Spleen (tissue), 11 donors: ENCODE results near the gene OXER1. TPM values are rescaled to one million over a fixed set of nuclear protein-coding genes. Genes with fewer than 3 reads are reported as not detected.

ENCODE experiments used
- DNase-seq: peaks from one replicate; pipeline ENCODE4 v3.0.0-alpha.2; 2020
- H3K27ac ChIP-seq, 8 donors: fragments of 200-600 bp; sonication (generic) in 7 of 8; 1 replicate in 4 of 8; 2 replicates in 4 of 8; pipeline versions ENCODE4 v1.5.0 to v1.8.0; 2016 to 2021; ENCODE audit warnings: inconsistent platforms in 4 of 8, mild to moderate bottlenecking in 4 of 8, moderate library complexity in 1 of 8
- H3K27me3 ChIP-seq, 7 donors: fragments of 200-600 bp; sonication (generic) in 6 of 7; replicated peaks in 1 of 7; 1 replicate in 4 of 7; 2 replicates in 3 of 7; pipeline versions ENCODE4 v1.5.0 to v1.8.0; 2016 to 2021; ENCODE audit warnings: inconsistent platforms in 3 of 7, mild to moderate bottlenecking in 1 of 7
- H3K36me3 ChIP-seq, 6 donors: fragments of 200-600 bp; sonication (generic) in 5 of 6; 1 replicate in 4 of 6; 2 replicates in 2 of 6; pipeline versions ENCODE4 v1.5.0 to v1.8.0; 2016 to 2021; ENCODE audit warnings: inconsistent platforms in 2 of 6
- H3K4me1 ChIP-seq, 6 donors: fragments of 200-600 bp; sonication (generic) in 5 of 6; 1 replicate in 3 of 6; 2 replicates in 3 of 6; pipeline versions ENCODE4 v1.5.0 to v1.8.0; 2016 to 2021; ENCODE audit warnings: inconsistent platforms in 3 of 6
- H3K4me3 ChIP-seq, 8 donors: fragments of 200-600 bp; sonication (generic) in 7 of 8; 1 replicate in 4 of 8; 2 replicates in 4 of 8; pipeline versions ENCODE4 v1.5.0 to v1.8.0; 2016 to 2021; ENCODE audit warnings: inconsistent platforms in 4 of 8, mild to moderate bottlenecking in 4 of 8, moderate library complexity in 2 of 8
- H3K9me3 ChIP-seq, 8 donors: fragments of 200-600 bp; sonication (generic) in 7 of 8; 1 replicate in 4 of 8; 2 replicates in 4 of 8; pipeline versions ENCODE4 v1.5.0 to v1.8.0; 2016 to 2021; ENCODE audit warnings: inconsistent platforms in 4 of 8
- POLR2A ChIP-seq, 3 donors: fragments of 450-650 bp; IDR thresholded peaks; one replicate each; pipeline ENCODE4 v1.5.1; 2017; ENCODE audit warnings: antibody characterized with exemption in 3 of 3, mild to moderate bottlenecking in 1 of 3
- POLR2AphosphoS5 ChIP-seq, 3 donors: sonication (generic); formaldehyde crosslinking; IDR thresholded peaks; one replicate each; pipeline ENCODE4 v1.5.1; 2017; ENCODE audit warnings: antibody characterized with exemption in 3 of 3
- WGBS, 5 donors: extraction: QIAGEN DNeasy Blood & Tissue Kit in 3 of 5; methylation state at CpG; one replicate each; pipeline versions ENCODE4 v1.1.5 to v1.1.7; 2013 to 2018; 5-methylcytosine and 5-hydroxymethylcytosine counted together
- intact Hi-C: fragments of 100-400 bp; cut with DNase I; formaldehyde crosslinking; loops from one replicate; pipeline ENCODE4 v1.15.0; 2023; ENCODE audit warnings: low total_unique reads
- polyA plus RNA-seq, 3 donors: library from polyadenylated mRNA; stranded (reverse); fragments of 200-250 nt; gene quantifications; one replicate each; pipeline ENCODE4 v1.2.1, GENCODE V29; 2013
- total RNA-seq, 7 donors: library from RNA; depleted of rRNA in 3 of 7; stranded (reverse); fragments of >200 nt in 3 of 7; fragmentation: NEBNext Ultra II Directional in 4 of 7; extraction: Animal tissue kit (Norgen Biotek cat#: 25700) in 4 of 7; gene quantifications; one replicate each; pipeline versions ENCODE4 v1.1.0 to v1.2.1, GENCODE V29; 2016 to 2021
- TF ChIP-seq, protein P1 (sequence below), 11 experiments: fragments of 200-600 bp in 7 of 11; fragments of 450-650 bp in 4 of 11; sonication (generic) in 4 of 11; IDR thresholded peaks in 8 of 11; conservative IDR thresholded peaks in 3 of 11; 1 replicate in 7 of 11; 2 replicates in 4 of 11; pipeline versions ENCODE4 v1.4.0 to v1.8.0; 2016 to 2021; ENCODE audit warnings: antibody characterized with exemption in 11 of 11, inconsistent platforms in 4 of 11, mild to moderate bottlenecking in 1 of 11
- donor health status: healthy with polysubstance abuse.
- donor health status: DM: no; HTN: no; CAD: no; lungs with moderate emphysema.
- donor health status: DM: no; HTN: no; CAD: no.
- donor health status: Bipolar disorder and iron deficiency.
- donor health status: healthy.
- donor health status: DM: no; HTN: no; CAD: no.
- donor health status: DM: yes; HTN: yes; CAD: no.

OXER1 gene
- total and polyA plus RNA-seq, 10 donors: 1.3 to 6.3 (median 3.3) TPM

DNA sequence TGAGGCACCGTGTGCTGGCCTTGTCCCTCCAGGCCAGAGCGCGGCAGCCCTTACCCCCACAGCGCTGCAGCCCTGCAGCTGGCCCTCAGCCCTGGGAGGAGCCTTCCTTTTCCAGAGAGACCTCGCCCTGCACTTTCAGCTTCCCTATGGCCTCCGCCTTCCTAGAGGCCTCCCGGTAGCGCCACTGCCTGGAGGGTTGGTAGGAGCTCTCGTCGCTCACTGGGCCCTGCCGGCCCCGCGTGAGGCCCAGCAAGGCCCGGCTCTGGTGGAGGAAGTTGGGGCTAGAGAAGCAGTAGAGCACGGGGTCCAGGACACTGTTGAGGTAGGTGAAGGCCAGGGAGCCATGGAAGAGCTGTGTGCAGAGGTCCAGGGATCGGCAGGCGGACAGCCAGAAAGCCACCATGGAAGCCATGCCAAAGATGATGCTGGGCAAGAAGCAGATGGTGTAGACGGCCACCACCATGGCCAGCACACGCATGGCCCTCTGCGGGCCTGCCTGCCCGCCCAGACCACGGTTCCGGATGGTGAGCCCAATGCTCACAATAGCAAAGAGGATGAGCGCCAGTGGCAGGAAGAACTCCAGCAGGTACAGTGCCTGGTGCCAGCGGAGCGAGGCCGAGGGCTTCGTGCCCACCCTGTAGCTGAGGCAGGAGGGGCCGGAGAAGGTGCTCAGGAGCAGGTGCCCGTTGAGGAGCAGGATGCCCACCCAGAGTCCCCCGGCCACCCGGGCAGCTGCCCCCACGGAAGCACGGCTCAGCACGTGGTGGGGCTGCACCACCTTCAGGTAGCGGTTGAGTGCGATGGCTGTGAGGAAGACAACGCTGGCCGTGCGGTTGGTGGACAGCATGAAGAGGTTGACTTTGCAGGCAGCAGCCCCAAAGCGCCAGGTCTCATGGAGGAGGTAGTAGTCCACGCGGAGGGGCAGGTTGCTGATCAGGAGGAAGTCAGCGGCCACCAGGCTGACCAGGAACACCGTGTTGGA, 821 bp downstream of the OXER1 start:
- H3K27me3 ChIP-seq: no peaks in the 10 kb centered on the region
- H3K4me1 ChIP-seq: peaks cover 0 to 33% (median 0%) of the 10 kb centered on the region in 6 donors
- peak overlapping the region in 4 of 8 donors; percentile 33 to 82 (median 66) for H3K27ac ChIP-seq
- intact Hi-C loops: no loop called here
- peak; percentile 79 for DNase-seq
- TF ChIP-seq POLR2A (IDR thresholded peaks at IDR 0.05): no peak
- TF ChIP-seq, protein P1, sequence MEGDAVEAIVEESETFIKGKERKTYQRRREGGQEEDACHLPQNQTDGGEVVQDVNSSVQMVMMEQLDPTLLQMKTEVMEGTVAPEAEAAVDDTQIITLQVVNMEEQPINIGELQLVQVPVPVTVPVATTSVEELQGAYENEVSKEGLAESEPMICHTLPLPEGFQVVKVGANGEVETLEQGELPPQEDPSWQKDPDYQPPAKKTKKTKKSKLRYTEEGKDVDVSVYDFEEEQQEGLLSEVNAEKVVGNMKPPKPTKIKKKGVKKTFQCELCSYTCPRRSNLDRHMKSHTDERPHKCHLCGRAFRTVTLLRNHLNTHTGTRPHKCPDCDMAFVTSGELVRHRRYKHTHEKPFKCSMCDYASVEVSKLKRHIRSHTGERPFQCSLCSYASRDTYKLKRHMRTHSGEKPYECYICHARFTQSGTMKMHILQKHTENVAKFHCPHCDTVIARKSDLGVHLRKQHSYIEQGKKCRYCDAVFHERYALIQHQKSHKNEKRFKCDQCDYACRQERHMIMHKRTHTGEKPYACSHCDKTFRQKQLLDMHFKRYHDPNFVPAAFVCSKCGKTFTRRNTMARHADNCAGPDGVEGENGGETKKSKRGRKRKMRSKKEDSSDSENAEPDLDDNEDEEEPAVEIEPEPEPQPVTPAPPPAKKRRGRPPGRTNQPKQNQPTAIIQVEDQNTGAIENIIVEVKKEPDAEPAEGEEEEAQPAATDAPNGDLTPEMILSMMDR (IDR thresholded peaks at IDR 0.05 in 8 of 11, conservative IDR thresholded peaks at IDR 0.05 in 3 of 11): no peak
- no peak for TF ChIP-seq POLR2AphosphoS5 (IDR thresholded peaks at IDR 0.05)
- H3K9me3 ChIP-seq: no peaks in the 10 kb centered on the region
- peaks cover 0 to 12% (median 0%) of the 10 kb centered on the region in 6 donors for H3K36me3 ChIP-seq
- peak overlapping the region in 2 of 8 donors; percentile 6 to 7 for H3K4me3 ChIP-seq
- 92 to 96% (median 93%) methylated on average over 34 to 45 of the region's 45 CpGs for WGBS, 5 donors

DNA sequence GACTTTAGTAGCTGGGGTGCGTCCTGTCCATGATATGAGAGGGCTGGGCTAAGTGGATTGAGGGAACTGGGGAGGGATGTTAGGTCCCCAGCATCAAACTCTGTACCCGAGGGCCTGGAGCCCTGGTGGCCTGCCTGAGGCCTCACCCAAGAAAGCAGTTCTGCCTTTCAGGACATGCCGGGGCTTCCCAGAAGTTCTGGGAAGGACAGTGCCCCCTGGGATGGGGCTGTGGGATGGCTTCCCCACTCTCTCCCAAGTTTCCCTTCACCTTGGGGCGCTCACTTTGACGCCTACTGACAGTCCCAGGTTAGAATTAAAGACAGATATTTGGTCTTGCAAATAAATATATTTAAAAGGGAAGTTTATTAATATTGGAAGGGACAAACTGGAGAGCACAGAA, 1.8 kb downstream of the OXER1 start:
- TF ChIP-seq, protein P1 (IDR thresholded peaks at IDR 0.05 in 8 of 11, conservative IDR thresholded peaks at IDR 0.05 in 3 of 11): no peak
- TF ChIP-seq POLR2AphosphoS5 (IDR thresholded peaks at IDR 0.05): no peak
- TF ChIP-seq POLR2A (IDR thresholded peaks at IDR 0.05): no peak
- intact Hi-C loops: no loop called here
- Histone ChIP-seq H3K4me1 (peaks cover 0 to 33% (median 0%) of the 10 kb centered on the region in 6 donors), H3K27ac (peak overlapping the region in 1 of 8 donors; percentile 82), H3K36me3 (peaks cover 0 to 12% (median 0%) of the 10 kb centered on the region in 6 donors), H3K9me3 (no peaks in the 10 kb centered on the region), H3K4me3 (peak overlapping the region in 2 of 8 donors; percentile 6 to 7), H3K27me3 (no peaks in the 10 kb centered on the region)
- 91 to 99% (median 96%) methylated on average over 5 of the region's 5 CpGs for WGBS, 5 donors
- DNase-seq: no peak

DNA sequence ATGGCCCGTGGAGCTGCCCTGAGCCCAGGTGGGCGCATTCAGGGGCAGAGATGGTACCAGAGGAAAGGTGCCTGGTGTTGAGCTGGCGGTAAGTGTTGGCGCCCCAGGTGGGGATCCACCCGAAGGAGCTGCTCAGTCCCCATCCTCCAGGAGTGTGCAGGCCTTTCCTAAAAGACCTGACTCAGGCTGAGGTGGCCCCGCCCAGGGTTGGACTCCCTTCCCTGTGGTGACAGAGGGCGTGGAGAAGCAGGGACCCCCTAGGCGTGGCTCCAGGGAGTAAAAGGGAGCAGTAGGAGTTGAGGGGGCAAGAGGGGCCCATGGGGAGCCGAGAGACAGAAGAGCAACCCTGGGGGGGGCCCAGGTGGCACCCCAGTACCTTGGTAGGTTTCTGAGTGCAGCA, 2.4 kb downstream of the OXER1 start:
- TF ChIP-seq, protein P1 (IDR thresholded peaks at IDR 0.05 in 8 of 11, conservative IDR thresholded peaks at IDR 0.05 in 3 of 11): no peak
- TF ChIP-seq POLR2AphosphoS5 (IDR thresholded peaks at IDR 0.05) (no peak), POLR2A (IDR thresholded peaks at IDR 0.05) (no peak)
- DNase-seq: no peak
- intact Hi-C loops: no loop called here
- H3K4me3 ChIP-seq: no peak overlapping the region
- H3K27ac ChIP-seq: no peak overlapping the region
- no peaks in the 10 kb centered on the region for H3K9me3 ChIP-seq
- peaks cover 0 to 12% (median 0%) of the 10 kb centered on the region in 6 donors for H3K36me3 ChIP-seq
- 88 to 96% (median 91%) methylated on average over 9 of the region's 9 CpGs for WGBS, 5 donors
- peaks cover 0 to 33% (median 0%) of the 10 kb centered on the region in 6 donors for H3K4me1 ChIP-seq
- no peaks in the 10 kb centered on the region for H3K27me3 ChIP-seq

DNA sequence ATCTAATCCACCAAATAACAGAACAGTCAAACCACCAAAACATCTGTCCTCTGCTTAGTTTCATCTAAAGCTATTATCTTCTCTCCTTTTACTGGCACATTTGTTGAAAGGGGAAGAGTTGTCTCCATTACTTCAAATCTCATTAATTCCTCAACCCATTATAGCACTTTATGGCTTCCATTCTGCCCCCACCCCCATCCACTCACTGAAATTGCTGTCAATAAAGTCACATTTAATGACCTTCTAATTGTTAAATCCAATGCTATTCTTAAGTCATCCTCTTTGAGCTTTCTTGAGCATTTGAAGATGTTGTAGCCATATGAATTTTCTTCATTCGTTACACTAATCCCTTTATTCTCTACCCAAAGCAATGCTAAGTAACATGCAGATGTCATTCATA, 5.2 kb downstream of the OXER1 start:
- 88 to 96% (median 90%) methylated on average over 1 of the region's 1 CpG for WGBS, 5 donors

More for the DNA sequence above, 5.2 kb downstream of the OXER1 start:
- no peak overlapping the region for H3K27ac ChIP-seq
- peaks cover 0 to 23% (median 0%) of the 10 kb centered on the region in 6 donors for H3K36me3 ChIP-seq
- H3K9me3 ChIP-seq: no peaks in the 10 kb centered on the region
- intact Hi-C loops: no loop called here
- peaks cover 0 to 38% (median 19%) of the 10 kb centered on the region in 6 donors for H3K4me1 ChIP-seq
- no peaks in the 10 kb centered on the region for H3K27me3 ChIP-seq
- no peak for DNase-seq
- H3K4me3 ChIP-seq: no peak overlapping the region
- TF ChIP-seq POLR2A (IDR thresholded peaks at IDR 0.05) (no peak), POLR2AphosphoS5 (IDR thresholded peaks at IDR 0.05) (no peak)
- TF ChIP-seq, protein P1 (IDR thresholded peaks at IDR 0.05 in 8 of 11, conservative IDR thresholded peaks at IDR 0.05 in 3 of 11): no peak
